HG03045 (cell line): ENCODE results near the gene EVC.

Experiments
- ATAC-seq: cut with Tn5 transposase; IDR thresholded peaks from one replicate; pipeline ENCODE4 v1.9.1; 2021; ENCODE audit warnings: mild to moderate bottlenecking, moderate library complexity; ENCODE audit not compliant: unreplicated experiment

EVC gene

DNA sequence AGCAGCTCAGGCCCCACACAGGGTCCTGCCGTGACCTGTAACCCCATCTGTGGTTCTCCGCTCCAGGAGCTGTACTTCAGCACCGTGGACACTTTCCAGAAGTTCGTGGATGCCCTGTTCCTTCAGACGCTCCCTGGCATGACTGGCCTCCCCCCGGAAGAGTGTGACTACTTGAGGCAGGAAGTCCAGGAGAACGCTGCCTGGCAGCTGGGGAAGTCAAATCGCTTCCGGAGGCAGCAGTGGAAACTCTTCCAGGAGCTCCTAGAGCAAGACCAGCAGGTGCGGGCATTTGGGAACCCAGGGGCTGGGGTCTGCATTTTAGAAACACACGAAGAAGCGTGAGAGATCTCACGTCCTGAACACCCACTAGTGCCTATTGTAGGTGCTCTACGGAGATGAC lies 72.5 kb downstream of the EVC start:
- no peak for ATAC-seq

DNA sequence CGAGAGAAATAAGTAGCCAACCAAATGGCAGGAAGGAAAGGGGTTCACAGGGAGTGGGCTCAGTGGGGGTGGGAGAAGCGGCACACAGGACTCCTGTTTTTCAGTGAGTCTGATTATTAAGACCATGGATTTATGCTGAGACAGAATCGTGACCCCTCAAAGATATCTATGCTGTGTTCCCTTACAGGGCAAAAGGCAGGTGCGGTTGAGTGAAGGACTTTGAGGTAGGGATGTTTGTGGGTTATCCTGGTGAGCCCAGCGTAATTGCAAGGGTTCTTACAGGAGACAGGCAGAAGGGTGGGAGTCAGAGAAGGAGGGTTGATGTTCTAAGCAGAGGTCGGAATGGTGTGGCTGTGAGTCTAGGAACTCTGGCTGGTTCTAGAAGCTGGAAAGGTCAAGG lies 73.0 kb downstream of the EVC start:
- no peak for ATAC-seq

DNA sequence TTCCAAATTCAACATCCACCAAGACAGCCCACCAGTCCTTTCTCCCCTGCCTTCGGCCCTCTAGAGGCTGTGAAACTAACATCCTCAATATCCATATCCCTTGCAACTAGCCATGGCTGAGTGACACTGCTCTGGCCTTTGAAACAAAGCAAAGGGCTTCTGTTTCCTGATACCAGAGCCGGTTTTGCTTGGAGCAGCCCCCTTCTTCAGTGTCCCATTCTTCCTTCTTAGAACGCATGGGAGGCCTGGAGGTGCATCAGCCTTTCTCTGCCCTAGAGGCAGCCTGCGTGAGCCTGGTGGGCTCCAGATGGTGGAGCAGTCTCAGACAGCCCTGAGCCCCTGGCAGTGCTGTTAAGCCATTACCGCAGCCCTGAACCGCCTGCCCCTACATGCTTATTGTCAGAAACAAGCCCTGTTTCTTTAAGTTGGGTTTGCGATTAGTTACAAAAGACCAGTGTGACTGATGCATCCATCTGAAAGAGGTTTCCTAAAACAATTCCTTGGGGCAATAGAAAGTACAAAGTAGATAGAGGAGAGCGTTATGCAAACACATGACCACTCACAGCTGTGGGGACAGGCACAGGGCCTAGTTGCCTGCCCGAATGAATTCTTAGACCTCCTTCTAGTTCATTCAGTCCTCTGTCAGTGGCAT lies 74.1 kb downstream of the EVC start:
- no peak for ATAC-seq

DNA sequence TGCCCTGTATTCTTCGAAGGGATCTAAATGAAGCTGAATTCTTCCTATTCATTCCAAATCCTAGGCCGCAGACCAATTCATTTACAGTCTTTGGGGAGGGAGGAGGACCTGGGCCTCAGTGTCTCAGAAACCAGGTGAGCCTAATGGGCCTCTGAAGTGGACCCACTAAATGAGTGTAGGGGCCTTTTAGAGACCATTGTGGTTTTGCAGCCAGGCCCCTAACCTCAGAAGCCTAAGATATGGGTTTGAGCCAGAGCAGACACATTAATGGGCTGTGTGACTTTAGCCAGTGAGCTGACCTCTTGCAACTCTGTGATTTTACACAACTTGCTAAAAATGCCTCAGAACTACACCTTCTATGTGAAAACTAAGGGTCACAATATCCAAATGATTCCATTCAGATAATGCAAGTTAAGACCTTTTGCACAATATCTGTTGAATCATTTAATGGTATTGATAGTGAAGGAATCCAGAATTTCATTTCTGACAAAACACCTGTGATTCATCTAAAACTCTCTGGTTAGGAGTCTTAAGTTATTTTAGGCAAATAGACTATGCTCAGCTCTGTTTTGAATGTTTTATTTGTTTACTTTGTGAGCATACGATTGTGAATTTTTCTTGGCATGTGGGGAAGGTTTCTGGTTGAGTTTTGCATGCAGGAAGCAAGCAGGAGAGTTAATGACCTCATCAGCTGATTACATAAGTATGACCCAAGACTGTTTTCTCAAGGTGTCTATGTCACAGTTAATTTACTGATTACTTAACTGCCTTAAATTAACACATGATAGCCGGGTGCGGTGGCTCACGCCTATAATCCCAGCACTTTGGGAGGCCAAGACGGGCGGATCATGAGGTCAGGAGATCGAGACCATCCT lies 75.0 kb downstream of the EVC start:
- ATAC-seq = no peak

DNA sequence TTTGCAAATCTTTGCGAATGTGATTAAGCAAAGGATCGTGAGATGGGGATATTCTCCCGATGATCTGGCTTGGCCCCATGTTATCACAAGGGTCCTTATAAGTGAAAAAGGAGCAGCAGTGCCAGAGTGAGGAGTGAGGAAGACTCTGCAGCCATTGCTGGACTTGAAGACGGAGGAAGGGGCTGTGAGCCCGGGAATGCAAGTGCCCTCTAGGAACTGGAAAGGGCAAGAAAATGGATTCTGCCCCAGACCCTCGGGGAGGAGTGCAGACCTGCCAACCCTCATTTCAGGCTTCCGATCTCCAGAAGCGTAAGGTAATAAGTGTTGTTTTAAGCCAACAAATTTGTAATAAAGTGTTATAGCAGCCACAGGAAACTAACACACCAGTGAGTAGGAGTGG lies 76.3 kb downstream of the EVC start:
- no peak for ATAC-seq

DNA sequence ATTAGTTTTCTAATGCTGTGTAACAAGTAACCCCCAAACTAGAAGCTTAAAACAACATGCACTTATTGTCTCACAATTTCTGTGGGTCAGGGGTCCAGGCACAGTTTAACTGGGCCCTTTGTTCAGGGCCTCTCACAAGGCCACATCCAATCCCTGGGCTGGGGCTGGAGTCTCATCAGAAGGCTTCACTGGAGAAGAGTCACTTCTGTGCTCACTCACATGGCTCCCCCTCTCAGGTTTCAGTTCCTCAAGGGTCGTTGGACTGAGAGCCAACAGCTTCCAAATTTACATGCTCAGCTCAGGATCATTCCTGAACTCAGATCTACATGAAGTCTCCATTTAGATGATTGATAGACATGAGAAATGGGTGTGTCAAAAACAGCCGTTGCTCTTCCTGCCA lies 77.1 kb downstream of the EVC start:
- ATAC-seq = no peak

DNA sequence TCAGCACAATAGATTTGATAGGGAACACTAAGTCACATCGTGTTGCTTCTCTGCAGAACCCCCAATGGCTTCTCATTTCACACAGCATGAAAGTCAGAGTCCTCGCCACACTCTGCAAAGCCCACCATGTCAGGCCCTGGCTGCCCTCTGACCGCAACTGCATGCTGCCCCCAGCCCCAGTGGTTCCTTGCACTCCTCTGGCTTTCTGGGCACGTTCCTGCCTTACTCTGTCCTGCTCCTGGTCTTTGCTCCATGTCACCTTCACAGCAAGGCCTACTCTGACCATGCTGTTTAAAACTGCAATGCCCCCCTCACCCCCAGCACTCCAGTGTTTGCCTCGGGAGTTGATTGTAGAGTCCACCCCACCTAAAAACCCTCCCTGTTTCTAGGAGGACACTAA lies 78.1 kb downstream of the EVC start:
- no peak for ATAC-seq

DNA sequence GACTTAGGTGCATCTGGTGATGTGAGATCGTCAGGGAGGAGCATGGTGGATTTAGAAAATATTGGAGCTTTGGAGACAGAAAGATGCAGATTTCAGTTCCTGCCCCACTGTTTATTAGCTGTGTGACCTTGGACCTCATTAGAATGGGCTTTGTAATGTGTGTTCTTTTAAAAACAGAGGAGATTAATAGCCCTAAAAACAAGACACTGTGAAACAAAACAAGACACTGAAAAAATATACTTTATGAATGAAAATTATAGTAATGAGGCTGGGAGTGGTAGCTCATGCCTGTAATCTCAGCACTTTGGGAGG lies 79.5 kb downstream of the EVC start:
- no peak for ATAC-seq

DNA sequence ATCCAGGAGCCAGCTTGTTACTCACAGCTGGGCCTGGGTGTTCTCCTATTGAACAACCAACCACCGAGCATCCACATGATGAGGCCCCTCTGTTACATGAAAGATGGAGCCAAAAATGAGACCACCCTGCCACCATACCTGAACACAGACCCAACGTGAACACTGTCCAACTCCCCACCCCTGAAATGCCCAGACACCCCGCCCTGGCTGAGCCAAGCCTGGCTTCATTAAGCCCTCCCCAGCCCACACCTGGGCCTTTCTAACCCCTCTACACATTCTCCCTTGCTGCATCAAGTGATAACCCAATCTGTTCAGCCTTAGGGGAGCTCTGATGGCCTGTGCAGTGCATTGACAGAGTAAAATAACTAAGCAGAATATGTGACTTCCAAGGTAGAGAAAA lies 80.7 kb downstream of the EVC start:
- no peak for ATAC-seq

DNA sequence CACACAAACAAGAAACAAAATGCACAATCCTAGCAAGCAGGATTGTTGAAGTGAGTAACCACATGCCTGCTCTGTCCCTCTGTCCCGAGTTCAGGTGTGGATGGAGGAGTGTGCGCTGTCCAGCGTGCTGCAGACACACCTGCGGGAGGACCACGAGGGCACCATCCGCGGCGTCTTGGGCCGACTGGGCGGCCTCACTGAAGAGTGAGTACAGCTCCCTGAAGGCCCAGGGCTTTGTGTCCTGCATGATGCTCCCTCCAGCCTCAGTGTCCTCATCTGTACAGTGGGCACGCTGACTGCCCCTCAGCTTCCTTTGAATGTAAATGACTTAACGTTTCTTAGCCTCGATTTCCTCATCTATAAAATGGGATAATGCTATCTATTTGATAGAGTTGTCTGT lies 82.5 kb downstream of the EVC start:
- no peak for ATAC-seq

DNA sequence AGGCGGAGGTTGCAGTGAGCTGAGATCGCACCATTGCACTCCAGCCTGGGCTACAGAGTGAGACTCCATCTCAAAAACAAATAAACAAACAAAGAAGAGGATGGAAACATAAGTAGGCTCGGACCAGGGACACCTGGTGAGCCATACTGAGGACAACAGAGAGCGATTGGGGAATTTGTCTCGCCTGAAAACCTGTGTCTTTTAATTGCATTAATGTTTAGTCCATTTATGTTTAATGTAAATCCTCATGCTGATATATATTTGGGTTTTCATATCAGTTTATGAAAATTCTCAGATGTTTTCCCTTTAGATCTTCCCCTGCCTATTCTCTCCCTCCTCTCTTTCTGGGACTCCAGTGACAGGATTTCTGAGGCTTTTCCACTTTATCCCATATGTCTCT lies 84.6 kb downstream of the EVC start:
- ATAC-seq = no peak

DNA sequence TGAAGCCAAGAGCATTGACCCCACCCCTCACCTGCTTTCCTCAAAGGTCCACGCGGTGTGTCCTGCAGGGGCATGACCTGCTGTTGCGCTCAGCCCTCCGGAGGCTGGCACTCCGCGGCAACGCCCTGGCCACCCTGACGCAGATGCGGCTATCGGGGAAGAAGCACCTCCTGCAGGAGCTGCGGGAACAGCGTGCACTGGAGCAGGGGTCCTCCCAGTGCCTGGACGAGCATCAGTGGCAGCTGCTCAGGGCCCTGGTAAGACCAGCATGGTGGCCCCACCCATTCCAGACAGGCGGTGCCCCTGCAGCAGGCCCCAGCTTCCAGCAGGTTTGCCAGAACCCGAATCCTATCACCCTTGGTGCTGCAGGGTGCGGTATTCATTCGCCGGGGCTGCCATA lies 86.0 kb downstream of the EVC start:
- ATAC-seq = no peak

DNA sequence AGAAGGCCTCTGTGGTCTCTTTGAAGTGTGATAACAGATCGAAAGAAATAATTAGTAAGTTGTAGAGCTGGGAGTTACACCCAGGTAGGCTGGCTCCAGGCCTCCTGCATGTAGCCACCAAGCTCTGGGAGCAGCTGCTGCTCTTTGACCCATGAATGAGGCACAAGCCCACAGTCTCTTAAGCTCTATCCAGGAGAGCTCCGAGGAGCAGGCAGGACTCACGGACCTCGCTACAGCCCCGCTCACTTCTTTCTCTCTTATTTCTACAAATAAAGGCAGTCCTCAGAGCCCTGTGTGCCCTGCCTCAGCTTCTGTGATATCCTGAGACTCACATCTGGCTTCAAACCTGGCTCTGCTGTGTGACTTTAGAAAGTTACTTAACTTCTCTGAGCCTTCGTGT lies 86.9 kb downstream of the EVC start:
- no peak for ATAC-seq

DNA sequence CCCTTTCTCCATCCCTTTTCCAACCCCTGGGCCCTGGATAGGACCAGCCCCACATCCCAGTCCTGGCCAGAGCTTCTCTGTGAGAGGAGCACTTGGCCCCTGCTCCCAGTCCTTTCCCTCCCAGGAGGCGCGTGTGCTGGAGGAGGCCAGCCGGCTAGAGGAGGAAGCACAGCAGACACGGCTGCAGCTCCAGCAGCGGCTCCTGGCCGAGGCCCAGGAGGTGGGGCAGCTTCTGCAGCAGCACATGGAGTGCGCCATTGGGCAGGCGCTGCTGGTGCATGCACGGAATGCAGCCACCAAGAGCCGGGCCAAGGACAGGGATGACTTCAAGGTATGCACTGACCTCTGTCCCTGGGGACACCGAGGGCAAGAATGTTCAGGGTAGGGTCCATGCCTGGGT lies 87.5 kb downstream of the EVC start:
- ATAC-seq = no peak

DNA sequence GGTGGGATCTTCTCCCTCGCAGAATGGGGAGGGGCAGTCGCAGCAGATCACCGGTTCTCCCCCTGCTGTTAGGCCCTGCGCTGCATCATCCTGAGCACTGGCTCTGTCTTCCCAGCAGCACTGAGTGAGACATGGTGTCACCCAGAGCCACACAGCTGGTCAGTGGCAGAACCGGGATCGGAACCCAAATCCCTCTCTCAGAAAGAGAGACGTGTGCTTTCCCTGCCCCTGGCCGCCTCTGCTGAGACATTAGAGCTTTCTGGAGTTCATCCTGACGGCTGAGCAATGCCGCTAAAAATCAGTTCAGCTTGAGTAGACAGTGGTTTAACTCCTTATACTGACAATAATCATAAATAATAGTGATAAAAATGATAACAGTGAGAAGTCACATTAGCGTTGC lies 87.9 kb downstream of the EVC start:
- no peak for ATAC-seq

DNA sequence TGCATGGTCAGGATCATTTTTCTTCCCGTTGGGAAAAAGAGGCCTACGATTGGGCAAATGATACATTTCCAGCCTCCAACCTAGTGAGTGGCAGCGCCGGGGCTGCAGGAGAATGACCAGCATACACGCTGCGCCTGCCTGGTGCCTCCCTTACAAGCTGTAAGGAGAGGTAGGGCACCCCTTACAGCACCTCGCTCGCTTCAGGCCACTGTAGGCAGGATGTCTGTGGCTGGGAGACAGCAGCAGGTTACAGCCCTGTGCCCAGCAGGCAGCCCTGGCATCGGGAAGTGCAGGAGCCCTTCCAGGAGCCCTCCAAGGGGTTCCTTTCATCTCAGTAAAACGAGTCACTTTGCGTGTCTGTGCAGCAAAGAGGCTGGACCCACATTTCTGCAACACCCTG lies 88.4 kb downstream of the EVC start:
- ATAC-seq = no peak

DNA sequence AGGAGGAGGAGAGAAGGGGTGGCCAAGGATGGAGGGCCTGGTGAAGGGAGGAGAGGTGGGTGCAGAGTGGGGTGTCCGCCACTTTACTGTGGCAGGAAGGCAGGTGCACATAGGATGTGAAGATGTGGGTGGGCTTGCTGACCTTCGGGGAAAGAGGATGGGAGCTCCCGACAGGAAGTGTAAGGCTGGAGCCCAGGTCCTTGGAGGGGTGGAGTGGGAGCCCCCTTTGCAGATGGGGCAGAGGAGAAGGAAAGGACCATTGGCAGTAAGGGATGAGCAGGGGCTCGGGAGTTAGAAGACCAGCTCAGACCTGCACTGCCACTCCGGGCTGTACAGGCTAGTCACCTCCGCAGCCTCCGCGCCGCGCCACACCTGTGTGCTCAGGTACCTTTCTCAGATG lies 89.5 kb downstream of the EVC start:
- ATAC-seq = no peak

DNA sequence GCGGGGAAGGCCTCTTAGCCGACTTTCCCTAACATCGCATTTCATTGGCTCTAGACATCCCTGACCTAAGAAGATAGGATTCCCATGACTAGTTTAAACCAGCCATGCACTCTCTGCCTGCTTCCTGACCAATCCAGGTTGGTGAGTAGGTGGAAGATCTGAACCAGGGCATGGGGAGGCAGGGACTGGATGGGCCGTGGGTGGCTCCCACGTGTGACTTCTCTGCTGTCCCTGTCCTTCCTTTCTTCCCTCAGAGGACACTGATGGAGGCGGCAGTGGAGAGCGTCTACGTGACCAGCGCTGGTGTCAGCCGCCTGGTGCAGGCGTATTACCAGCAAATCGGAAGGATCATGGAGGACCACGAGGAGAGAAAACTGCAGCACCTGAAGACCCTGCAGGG lies 90.7 kb downstream of the EVC start:
- no peak for ATAC-seq

DNA sequence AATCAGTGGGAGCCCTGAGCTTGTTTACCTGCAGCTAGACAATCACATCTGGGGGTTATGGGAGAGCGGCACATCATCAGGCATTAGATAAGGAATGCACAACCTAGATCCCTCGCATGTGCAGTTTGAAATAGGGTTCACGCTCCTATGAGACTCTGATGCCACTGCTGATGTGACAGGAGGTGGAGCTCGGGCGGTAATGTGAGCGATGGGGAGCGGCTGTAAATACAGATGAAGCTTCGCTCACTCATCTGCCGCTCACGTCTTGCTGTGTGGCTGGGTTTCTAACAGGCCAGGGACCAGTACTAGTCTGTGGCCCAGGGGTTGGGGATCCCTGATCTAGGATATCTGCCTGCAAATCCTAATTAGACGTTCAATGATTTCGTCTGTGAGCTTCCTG lies 91.6 kb downstream of the EVC start:
- no peak for ATAC-seq

DNA sequence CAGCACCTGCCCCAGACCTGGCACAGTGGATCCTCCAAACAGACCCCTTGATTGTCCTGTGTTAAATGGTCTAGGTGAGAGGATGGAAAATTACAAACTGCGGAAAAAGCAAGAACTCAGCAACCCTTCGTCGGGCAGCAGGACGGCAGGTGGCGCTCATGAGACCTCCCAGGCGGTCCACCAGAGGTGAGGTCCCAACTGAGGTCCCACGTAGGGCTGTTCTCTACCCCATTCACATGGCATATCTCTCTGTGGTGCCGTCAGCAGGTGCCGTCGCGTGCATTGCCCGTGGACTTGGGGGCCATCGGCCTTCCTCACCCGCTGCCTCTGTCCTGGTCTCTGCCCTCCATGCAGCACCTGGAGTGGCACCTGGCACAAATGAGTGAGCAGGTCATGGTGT lies 93.7 kb downstream of the EVC start:
- no peak for ATAC-seq

DNA sequence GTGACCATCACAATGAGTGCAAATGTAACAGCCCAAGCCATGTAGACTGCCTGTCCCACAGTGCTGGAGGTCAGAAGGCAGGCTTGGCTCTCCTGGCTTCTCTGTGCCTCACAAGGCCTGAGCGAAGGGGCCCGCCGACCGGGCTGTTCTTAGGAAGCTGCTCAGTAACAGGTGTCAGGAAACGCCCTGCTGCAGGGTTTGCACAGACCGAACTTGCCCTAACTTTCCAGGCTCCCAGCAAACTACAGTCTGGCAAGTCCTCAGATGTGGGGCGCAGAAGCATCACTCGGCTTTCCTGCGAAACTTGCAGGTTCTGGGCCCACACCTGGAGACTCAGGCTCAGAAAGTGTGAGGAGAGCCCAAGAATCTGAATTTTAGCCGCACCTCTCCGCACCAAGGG lies 94.3 kb downstream of the EVC start:
- ATAC-seq = no peak

DNA sequence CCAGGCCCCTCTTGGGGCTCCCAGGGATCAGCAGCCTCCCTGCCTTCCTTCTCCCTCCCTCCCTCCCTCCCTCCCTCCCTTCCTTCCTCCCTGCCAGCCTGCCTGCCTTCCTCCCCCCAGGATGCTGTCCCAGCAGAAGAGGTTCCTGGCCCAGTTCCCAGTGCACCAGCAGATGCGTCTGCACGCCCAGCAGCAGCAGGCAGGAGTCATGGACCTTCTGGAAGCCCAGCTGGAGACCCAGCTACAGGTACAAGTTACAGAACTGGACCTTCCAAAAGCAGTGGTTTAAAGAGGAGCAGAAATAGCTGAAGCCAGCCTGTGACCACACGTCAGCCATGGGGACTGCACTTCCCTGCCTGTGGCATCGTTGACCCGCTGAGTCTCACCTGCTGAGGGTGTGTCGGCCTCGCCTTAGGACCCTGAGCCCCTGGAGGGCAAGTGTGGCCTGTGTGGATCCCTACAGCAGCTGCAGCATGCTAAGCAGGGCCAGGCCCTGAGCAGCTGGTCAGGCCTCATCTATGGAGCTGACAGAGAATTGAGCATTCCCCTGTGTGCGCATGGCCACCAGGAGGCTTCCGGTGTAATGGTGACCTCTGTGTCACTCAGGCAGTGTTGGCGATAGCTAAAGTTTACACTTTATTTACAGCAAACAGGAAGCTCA lies 97.2 kb downstream of the EVC start:
- ATAC-seq = no peak
